ENCODE results near the gene PRELID1. TPM values are rescaled to one million over a fixed set of nuclear protein-coding genes. Genes with fewer than 3 reads are reported as not detected.
A peak's percentile ranks its signal among the peaks of the same experiment; 100 is the strongest.

The PRELID1 gene
- polyA plus RNA-seq, 2 of the 4 experiments (the other 2 are of a cell fraction): 218 to 250 TPM

DNA sequence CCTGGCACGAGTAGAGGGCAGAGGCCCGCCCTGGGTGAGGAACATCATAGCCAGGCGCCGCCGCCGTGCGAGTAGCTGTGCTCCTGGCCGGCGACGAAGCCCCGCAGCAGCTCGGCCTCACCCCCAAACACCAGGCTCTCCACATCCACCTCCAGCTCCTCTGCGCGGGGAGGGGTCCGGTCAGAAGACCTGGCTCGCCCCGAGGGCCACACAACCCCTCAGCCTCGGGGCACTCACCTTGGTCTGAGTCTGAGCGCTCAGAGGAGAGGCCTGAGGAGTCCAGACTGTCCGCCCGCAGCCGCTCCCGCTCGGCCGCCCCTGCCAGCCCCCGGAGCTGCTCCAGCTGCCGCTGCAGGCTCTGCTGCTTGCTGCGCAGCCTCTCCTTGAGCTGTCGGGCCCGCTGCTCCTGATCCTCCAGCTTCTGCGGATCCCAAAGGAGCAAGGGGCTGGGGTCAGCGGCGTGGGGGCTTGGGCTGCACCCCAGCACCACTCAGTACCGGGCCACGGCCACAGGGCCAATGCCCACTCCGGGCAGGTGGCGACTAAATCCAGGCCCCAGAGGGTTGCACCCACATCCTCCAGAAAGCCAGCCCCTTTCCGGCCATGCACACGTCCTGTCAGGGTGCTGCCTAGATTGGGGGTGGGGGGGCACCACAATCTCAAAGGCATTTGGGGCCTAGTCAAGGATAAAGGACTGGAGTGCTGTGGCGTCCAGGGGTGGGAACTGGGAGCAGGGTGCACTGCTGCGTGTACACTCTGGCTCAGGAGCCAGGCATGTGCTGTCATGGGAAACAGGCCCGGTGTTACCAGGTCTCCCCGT lies 4.2 kb downstream of the PRELID1 start:
- Histone ChIP-seq H3K4me1 (peaks cover 31% of the 10 kb centered on the region), H3K27ac (no peak overlapping the region), H3K4me3 (no peak overlapping the region), H3K4me2 (no peak overlapping the region), H3K9me3 (no peaks in the 10 kb centered on the region)
- ChIA-PET CTCF (interaction anchor here (1.2 to 6.3 kb wide), 12 partner anchors 9 to 197 kb away, joined by 4 to 55 read pairs (median 22); no protein-coding TSS in a partner anchor), POLR2A (interaction anchor here (0.5 kb wide), 1 partner anchor 118 kb away, joined by 4 read pairs; the partner anchor contains the start of gene GRK6)
- FAIRE-seq (no peak), DNase-seq (ENCODE audit: low read depth in 1 of 2, low spot score in 1 of 2) (no peak), ATAC-seq (no peak)
- TF ChIP-seq GATA3 (IDR thresholded peaks at IDR 0.05; ENCODE audit: borderline replicate concordance) (no peak), CBX2 (IDR thresholded peaks at IDR 0.05; ENCODE audit: borderline replicate concordance, low read depth) (no peak), HOXB13 (CRISPR knock-in tag; IDR thresholded peaks at IDR 0.05; ENCODE audit: low read depth) (no peak), POLR2A (IDR thresholded peaks at IDR 0.05; ENCODE audit: low read length) (no peak), MAZ (IDR thresholded peaks at IDR 0.05; ENCODE audit: borderline replicate concordance, low read depth, low read length) (no peak), TP53 (CRISPR knock-in tag; IDR thresholded peaks at IDR 0.05) (no peak), RARB (CRISPR knock-in tag; IDR thresholded peaks at IDR 0.05) (no peak), KDM5A (IDR thresholded peaks at IDR 0.05) (no peak), CBX8 (IDR thresholded peaks at IDR 0.05) (no peak)
- TF ChIP-seq, protein P1, sequence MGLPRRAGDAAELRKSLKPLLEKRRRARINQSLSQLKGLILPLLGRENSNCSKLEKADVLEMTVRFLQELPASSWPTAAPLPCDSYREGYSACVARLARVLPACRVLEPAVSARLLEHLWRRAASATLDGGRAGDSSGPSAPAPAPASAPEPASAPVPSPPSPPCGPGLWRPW (IDR thresholded peaks at IDR 0.05): no peak
- TF ChIP-seq, protein P2, sequence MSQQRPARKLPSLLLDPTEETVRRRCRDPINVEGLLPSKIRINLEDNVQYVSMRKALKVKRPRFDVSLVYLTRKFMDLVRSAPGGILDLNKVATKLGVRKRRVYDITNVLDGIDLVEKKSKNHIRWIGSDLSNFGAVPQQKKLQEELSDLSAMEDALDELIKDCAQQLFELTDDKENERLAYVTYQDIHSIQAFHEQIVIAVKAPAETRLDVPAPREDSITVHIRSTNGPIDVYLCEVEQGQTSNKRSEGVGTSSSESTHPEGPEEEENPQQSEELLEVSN (IDR thresholded peaks at IDR 0.05; ENCODE audit: borderline replicate concordance, low read depth): no peak
- TF ChIP-seq, protein P3, sequence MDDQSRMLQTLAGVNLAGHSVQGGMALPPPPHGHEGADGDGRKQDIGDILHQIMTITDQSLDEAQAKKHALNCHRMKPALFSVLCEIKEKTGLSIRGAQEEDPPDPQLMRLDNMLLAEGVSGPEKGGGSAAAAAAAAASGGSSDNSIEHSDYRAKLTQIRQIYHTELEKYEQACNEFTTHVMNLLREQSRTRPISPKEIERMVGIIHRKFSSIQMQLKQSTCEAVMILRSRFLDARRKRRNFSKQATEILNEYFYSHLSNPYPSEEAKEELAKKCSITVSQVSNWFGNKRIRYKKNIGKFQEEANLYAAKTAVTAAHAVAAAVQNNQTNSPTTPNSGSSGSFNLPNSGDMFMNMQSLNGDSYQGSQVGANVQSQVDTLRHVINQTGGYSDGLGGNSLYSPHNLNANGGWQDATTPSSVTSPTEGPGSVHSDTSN (IDR thresholded peaks at IDR 0.05): no peak
- WGBS (ENCODE audit: missing lambda C conversion rate): 90% methylated on average over 24 of the region's 43 CpGs

DNA sequence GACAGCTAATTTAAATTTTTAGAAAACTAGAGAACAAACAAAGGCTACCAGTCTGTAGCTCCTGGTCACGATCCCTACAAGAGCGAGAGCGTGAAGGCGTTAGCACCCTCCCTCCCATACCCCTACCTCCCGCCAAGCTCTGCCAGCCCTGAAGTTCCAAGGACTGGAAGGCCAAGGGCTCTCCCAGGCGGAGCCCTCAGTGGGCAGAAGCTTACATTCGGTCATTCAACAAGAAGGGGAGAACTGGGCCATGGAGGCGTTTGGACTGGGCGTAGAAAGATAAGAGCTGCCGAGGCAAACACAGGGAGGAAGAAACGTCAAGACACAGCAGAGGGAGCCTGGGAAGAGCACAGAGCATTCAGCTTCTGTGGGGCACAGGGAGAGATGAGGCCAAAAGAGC lies 5.1 kb downstream of the PRELID1 start:
- peaks cover 34% of the 10 kb centered on the region for H3K4me1 ChIP-seq
- POLR2A ChIA-PET: interaction anchor here (1.0 kb wide), 1 partner anchor 43 kb away, joined by 4 read pairs; the partner anchor contains the start of gene LMAN2
- H3K4me2 ChIP-seq: no peak overlapping the region
- CTCF ChIA-PET: interaction anchor here (0.7 to 6.3 kb wide), 20 partner anchors 7 to 198 kb away, joined by 3 to 55 read pairs (median 10); no protein-coding TSS in a partner anchor
- FAIRE-seq: no peak
- no peak for DNase-seq (ENCODE audit: low read depth in 1 of 2, low spot score in 1 of 2)
- no peak for TF ChIP-seq NFE2L2 (conservative IDR thresholded peaks at IDR 0.05; ENCODE audit: low read length)
- TF ChIP-seq, protein P1 (IDR thresholded peaks at IDR 0.05): no peak
- no peak for TF ChIP-seq TFCP2L1 (CRISPR knock-in tag; IDR thresholded peaks at IDR 0.05)
- no peak for TF ChIP-seq JUN (IDR thresholded peaks at IDR 0.05)
- TF ChIP-seq, protein P4, sequence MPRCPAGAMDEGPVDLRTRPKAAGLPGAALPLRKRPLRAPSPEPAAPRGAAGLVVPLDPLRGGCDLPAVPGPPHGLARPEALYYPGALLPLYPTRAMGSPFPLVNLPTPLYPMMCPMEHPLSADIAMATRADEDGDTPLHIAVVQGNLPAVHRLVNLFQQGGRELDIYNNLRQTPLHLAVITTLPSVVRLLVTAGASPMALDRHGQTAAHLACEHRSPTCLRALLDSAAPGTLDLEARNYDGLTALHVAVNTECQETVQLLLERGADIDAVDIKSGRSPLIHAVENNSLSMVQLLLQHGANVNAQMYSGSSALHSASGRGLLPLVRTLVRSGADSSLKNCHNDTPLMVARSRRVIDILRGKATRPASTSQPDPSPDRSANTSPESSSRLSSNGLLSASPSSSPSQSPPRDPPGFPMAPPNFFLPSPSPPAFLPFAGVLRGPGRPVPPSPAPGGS (IDR thresholded peaks at IDR 0.05): no peak
- H3K4me3 ChIP-seq: no peak overlapping the region
- no peak for ATAC-seq
- no peaks in the 10 kb centered on the region for H3K9me3 ChIP-seq
- 87% methylated on average over 11 of the region's 11 CpGs for WGBS (ENCODE audit: missing lambda C conversion rate)
- H3K27ac ChIP-seq: no peak overlapping the region

DNA sequence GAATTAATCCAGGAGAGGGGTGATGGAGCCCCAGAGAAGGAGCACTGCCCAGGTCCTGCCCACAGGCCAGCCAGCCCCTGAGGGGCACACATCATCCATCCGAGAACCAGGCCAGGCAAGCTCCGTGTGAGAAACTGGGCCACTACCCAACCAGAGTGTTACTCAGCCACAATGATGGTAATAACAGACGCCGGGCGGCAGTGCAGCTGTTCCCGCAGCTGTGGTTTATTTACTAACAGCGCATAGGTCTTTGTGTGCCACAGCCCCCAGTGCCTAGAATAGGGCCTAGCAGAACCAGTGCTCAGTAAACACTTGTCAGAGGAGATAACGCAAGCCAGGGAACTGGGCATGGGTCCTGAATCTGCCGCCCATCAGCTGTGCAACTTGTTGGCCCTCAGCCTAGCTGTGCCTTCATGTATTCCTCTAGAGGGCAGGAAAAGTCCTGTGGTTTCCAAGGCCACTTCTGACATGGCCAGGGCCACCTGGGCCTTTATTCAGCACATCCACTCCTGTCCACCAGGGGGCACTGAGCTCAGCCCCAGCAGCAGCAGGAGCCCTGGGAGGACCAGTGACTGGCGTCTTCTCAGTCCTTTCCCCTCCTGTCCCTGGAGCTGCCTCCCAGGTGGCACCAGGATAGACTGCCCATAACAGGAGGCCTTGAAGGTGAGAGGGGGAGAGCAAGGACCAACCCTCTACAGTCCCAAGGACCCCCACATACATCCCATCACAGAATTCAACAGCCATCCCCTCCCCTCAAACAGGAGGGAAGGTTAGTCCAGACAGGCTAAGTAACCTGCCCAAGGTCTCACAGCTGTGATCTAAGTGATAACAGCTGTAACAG lies 6.0 kb downstream of the PRELID1 start:
- no peaks in the 10 kb centered on the region for H3K9me3 ChIP-seq
- peak overlapping the region; percentile 99; the same call in 1 of the 3 replicates for H3K4me2 ChIP-seq
- ChIA-PET POLR2A (interaction anchor here (1.0 kb wide), 1 partner anchor 42 kb away, joined by 4 read pairs; the partner anchor contains the start of gene LMAN2), CTCF (interaction anchor here (0.6 to 6.3 kb wide), 51 partner anchors 8 to 226 kb away, joined by 3 to 55 read pairs (median 5); partner anchors contain the start of genes LMAN2 and SLC34A1)
- FAIRE-seq (no peak), ATAC-seq (peak; percentile 51 to 67), DNase-seq (ENCODE audit: low read depth in 1 of 2, low spot score in 1 of 2) (peak; percentile 78 to 91)
- no peak overlapping the region for H3K4me3 ChIP-seq
- peaks cover 34% of the 10 kb centered on the region for H3K4me1 ChIP-seq
- 87% methylated on average over 9 of the region's 10 CpGs for WGBS (ENCODE audit: missing lambda C conversion rate)
- TF ChIP-seq SMC3 (IDR thresholded peaks at IDR 0.05): peak; percentile 63
- peak; percentile 59 to 63 for TF ChIP-seq RAD21 (conservative IDR thresholded peaks at IDR 0.05 in 1 of 2, IDR thresholded peaks at IDR 0.05 in 1 of 2)
- no peak for TF ChIP-seq EHMT2 (IDR thresholded peaks at IDR 0.05; ENCODE audit: low read depth)
- TF ChIP-seq, protein P5, sequence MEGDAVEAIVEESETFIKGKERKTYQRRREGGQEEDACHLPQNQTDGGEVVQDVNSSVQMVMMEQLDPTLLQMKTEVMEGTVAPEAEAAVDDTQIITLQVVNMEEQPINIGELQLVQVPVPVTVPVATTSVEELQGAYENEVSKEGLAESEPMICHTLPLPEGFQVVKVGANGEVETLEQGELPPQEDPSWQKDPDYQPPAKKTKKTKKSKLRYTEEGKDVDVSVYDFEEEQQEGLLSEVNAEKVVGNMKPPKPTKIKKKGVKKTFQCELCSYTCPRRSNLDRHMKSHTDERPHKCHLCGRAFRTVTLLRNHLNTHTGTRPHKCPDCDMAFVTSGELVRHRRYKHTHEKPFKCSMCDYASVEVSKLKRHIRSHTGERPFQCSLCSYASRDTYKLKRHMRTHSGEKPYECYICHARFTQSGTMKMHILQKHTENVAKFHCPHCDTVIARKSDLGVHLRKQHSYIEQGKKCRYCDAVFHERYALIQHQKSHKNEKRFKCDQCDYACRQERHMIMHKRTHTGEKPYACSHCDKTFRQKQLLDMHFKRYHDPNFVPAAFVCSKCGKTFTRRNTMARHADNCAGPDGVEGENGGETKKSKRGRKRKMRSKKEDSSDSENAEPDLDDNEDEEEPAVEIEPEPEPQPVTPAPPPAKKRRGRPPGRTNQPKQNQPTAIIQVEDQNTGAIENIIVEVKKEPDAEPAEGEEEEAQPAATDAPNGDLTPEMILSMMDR (IDR thresholded peaks at IDR 0.05): peak; percentile 81
- no peak for TF ChIP-seq HOXA7 (CRISPR knock-in tag; IDR thresholded peaks at IDR 0.05)
- no peak overlapping the region for H3K27ac ChIP-seq

Measured in A549 (cell line).